Measurements from ENCODE around the gene FAAH.
A peak's percentile ranks its signal among the peaks of the same experiment; 100 is the strongest.

FAAH gene

GRCh38 chr1:46401154-46401913 is 7.2 kb downstream of the FAAH start:
- no peak for DNase-seq

GRCh38 chr1:46401964-46402626 is 8.0 kb downstream of the FAAH start:
- DNase-seq = peak; percentile 39

GRCh38 chr1:46403916-46404315 is 9.8 kb downstream of the FAAH start:
- DNase-seq = no peak

GRCh38 chr1:46404482-46405196 is 10.5 kb downstream of the FAAH start:
- DNase-seq = no peak

- no peak for DNase-seq
Observed at GRCh38 chr1:46405197-46405555, 11.1 kb downstream of the FAAH start.

- no peak for DNase-seq
Observed at GRCh38 chr1:46405724-46406123, 11.6 kb downstream of the FAAH start.

- DNase-seq = no peak
Observed at GRCh38 chr1:46406881-46407608, 12.9 kb downstream of the FAAH start.

GRCh38 chr1:46407636-46408035 is 13.5 kb downstream of the FAAH start:
- DNase-seq = no peak

- DNase-seq = no peak
Observed at GRCh38 chr1:46408356-46409062, 14.4 kb downstream of the FAAH start.

GRCh38 chr1:46409063-46409372 is 14.9 kb downstream of the FAAH start:
- no peak for DNase-seq

- DNase-seq = no peak
Observed at GRCh38 chr1:46410156-46411009, 16.3 kb downstream of the FAAH start.

- no peak for DNase-seq
Observed at GRCh38 chr1:46411010-46411405, 16.9 kb downstream of the FAAH start.

GRCh38 chr1:46411601-46412341 is 17.7 kb downstream of the FAAH start:
- no peak for DNase-seq

GRCh38 chr1:46412893-46413595 is 18.9 kb downstream of the FAAH start:
- no peak for DNase-seq

- DNase-seq = no peak
Observed at GRCh38 chr1:46413596-46413985, 19.5 kb downstream of the FAAH start.

GRCh38 chr1:46415514-46415913 is 21.4 kb downstream of the FAAH start:
- DNase-seq = no peak

GRCh38 chr1:46418976-46419375 is 24.9 kb downstream of the FAAH start:
- DNase-seq = no peak

- DNase-seq = no peak
Observed at GRCh38 chr1:46420533-46420915, 26.4 kb downstream of the FAAH start.

GRCh38 chr1:46421739-46422138 is 27.6 kb downstream of the FAAH start:
- DNase-seq = no peak

GRCh38 chr1:46422261-46422871 is 28.2 kb downstream of the FAAH start:
- DNase-seq = no peak
